Measurements from ENCODE around the gene NTM.

DNA sequence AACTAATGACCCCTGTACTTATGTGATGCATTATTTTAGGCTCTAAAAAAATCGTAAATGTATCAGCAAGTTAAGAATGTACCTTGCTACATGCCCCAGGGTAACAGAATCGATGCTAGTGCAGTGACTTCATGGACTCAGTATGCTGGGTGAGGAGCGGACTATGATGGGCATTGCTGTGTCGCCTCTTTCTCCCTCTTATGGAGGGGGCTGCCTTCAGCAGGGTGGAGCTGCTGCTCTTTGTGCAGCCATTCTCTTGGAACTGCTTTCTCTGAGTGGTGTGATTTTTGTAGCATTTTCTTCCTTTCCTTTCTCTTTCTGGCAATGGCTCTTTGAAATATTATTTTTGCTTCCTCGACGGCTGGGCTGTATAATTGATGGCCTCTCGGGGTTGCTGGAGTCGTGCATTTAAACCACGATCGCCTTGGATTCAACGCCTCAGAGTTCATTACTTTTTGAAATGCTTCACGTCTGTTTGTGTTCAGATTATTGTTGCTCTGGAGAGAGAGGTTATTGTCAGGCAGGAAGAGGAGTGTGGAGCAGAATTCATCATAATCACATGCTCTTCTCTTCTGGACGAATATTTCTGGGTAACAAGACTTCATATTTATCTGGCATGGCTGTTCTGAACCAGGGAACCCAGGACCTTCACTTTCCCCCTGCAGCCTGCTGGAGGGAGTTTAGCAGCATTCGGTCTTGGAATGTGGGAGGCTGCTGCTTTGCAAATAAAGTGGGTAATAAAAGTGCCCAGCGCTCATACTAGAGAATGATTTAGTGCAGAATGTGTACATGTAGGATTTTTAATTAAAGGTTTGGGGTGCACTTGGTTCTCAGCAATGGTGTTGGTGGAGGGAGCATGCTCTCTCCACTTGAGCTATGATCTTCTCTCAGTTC, 804.2 kb downstream of the NTM start:
- TF ChIP-seq, protein P1, sequence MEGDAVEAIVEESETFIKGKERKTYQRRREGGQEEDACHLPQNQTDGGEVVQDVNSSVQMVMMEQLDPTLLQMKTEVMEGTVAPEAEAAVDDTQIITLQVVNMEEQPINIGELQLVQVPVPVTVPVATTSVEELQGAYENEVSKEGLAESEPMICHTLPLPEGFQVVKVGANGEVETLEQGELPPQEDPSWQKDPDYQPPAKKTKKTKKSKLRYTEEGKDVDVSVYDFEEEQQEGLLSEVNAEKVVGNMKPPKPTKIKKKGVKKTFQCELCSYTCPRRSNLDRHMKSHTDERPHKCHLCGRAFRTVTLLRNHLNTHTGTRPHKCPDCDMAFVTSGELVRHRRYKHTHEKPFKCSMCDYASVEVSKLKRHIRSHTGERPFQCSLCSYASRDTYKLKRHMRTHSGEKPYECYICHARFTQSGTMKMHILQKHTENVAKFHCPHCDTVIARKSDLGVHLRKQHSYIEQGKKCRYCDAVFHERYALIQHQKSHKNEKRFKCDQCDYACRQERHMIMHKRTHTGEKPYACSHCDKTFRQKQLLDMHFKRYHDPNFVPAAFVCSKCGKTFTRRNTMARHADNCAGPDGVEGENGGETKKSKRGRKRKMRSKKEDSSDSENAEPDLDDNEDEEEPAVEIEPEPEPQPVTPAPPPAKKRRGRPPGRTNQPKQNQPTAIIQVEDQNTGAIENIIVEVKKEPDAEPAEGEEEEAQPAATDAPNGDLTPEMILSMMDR (IDR thresholded peaks at IDR 0.05), result no peak
- TF ChIP-seq POLR2A (IDR thresholded peaks at IDR 0.05), result no peak

Measured in esophagus squamous epithelium (tissue), 4 donors.